ENCODE results near the gene LIN54. TPM values are rescaled to one million over a fixed set of nuclear protein-coding genes. Genes with fewer than 3 reads are reported as not detected.

LIN54 gene
- total and polyA plus RNA-seq, 2 of the 13 experiments (the other 11 are each of a cell fraction or from before 2014, with no cell fraction given) = 25.2 to 32.9 TPM

DNA sequence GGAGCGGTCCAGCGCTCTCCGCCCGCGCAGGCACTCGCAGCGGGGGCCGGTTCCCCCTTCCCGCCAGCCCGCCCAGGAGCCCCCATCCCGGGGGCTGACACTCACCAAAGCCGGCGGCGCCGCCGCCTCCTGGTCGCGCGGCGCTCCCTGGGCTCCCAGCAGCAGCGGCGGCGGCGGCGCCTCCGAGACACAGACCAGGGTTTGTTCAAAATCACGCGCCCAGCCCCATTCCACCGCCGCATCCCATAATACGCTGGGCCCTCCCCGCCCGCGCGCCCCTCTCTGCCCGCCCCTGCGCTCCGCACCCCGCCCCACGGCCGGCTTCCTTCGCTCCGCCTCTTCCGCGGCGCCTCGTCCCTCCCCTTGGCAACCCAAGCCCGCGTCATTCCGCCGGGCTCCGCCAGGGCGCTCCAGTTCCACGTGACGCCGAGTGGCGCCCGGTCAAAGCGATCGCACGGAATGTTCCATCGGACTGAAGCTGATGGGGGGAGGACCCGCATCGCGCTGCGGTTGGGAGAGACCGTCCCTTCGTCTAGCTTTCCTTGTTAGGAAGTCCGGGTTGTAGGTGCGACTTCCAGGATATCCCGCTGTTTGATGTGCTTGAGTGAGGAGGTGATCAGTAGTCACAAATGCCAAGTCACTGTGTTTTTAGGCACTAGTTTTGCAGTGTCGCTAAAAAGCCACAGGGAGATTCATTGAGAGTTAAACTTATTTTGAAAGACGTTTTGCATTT, 2.2 kb upstream of the LIN54 start (continued):
- TF ChIP-seq, protein P1, sequence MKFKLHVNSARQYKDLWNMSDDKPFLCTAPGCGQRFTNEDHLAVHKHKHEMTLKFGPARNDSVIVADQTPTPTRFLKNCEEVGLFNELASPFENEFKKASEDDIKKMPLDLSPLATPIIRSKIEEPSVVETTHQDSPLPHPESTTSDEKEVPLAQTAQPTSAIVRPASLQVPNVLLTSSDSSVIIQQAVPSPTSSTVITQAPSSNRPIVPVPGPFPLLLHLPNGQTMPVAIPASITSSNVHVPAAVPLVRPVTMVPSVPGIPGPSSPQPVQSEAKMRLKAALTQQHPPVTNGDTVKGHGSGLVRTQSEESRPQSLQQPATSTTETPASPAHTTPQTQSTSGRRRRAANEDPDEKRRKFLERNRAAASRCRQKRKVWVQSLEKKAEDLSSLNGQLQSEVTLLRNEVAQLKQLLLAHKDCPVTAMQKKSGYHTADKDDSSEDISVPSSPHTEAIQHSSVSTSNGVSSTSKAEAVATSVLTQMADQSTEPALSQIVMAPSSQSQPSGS (CRISPR knock-in tag; IDR thresholded peaks at IDR 0.05) = peak; percentile 90
- TF ChIP-seq TAF15 (IDR thresholded peaks at IDR 0.05; ENCODE audit: low read depth, low read length, poor library complexity, severe bottlenecking) = no peak
- no peak for TF ChIP-seq ZNF468 (CRISPR knock-in tag; IDR thresholded peaks at IDR 0.05)
- no peak for TF ChIP-seq ELF4 (CRISPR knock-in tag; IDR thresholded peaks at IDR 0.05; ENCODE audit: borderline replicate concordance)
- peak; percentile 88 for TF ChIP-seq HDAC2 (CRISPR knock-in tag; IDR thresholded peaks at IDR 0.05)
- no peak for TF ChIP-seq ZNF562 (CRISPR knock-in tag; IDR thresholded peaks at IDR 0.05; ENCODE audit: borderline replicate concordance)
- TF ChIP-seq ZNF782 (CRISPR knock-in tag; IDR thresholded peaks at IDR 0.05; ENCODE audit: borderline replicate concordance) = no peak
- peak; percentile 90 for TF ChIP-seq THAP11 (CRISPR knock-in tag; IDR thresholded peaks at IDR 0.05)
- TF ChIP-seq SCMH1 (CRISPR knock-in tag; IDR thresholded peaks at IDR 0.05; ENCODE audit: borderline replicate concordance) = no peak
- TF ChIP-seq, protein P2, sequence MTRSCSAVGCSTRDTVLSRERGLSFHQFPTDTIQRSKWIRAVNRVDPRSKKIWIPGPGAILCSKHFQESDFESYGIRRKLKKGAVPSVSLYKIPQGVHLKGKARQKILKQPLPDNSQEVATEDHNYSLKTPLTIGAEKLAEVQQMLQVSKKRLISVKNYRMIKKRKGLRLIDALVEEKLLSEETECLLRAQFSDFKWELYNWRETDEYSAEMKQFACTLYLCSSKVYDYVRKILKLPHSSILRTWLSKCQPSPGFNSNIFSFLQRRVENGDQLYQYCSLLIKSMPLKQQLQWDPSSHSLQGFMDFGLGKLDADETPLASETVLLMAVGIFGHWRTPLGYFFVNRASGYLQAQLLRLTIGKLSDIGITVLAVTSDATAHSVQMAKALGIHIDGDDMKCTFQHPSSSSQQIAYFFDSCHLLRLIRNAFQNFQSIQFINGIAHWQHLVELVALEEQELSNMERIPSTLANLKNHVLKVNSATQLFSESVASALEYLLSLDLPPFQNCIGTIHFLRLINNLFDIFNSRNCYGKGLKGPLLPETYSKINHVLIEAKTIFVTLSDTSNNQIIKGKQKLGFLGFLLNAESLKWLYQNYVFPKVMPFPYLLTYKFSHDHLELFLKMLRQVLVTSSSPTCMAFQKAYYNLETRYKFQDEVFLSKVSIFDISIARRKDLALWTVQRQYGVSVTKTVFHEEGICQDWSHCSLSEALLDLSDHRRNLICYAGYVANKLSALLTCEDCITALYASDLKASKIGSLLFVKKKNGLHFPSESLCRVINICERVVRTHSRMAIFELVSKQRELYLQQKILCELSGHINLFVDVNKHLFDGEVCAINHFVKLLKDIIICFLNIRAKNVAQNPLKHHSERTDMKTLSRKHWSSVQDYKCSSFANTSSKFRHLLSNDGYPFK (CRISPR knock-in tag; IDR thresholded peaks at IDR 0.05; ENCODE audit: borderline replicate concordance) = peak; percentile 39; the same call in 1 of the 2 replicates
- no peak for TF ChIP-seq SRSF4 (IDR thresholded peaks at IDR 0.05; ENCODE audit: low read depth, low read length, poor library complexity, severe bottlenecking)
- peak; percentile 54; the same call in 1 of the 2 replicates for TF ChIP-seq NFKB2 (CRISPR knock-in tag; IDR thresholded peaks at IDR 0.05; ENCODE audit: borderline replicate concordance)
- no peak for TF ChIP-seq ZNF329 (CRISPR knock-in tag; IDR thresholded peaks at IDR 0.05; ENCODE audit: low read depth)
- TF ChIP-seq RNF2 (conservative IDR thresholded peaks at IDR 0.05; ENCODE audit: low read depth) = 0 out of 2 replicates have a peak, but pooled peaks have one; percentile 46
- no peak for TF ChIP-seq ZNF260 (CRISPR knock-in tag; IDR thresholded peaks at IDR 0.05; ENCODE audit: borderline replicate concordance, low read depth)
- no peak for TF ChIP-seq ZNF235 (CRISPR knock-in tag; IDR thresholded peaks at IDR 0.05; ENCODE audit: borderline replicate concordance)
- TF ChIP-seq, protein P3, sequence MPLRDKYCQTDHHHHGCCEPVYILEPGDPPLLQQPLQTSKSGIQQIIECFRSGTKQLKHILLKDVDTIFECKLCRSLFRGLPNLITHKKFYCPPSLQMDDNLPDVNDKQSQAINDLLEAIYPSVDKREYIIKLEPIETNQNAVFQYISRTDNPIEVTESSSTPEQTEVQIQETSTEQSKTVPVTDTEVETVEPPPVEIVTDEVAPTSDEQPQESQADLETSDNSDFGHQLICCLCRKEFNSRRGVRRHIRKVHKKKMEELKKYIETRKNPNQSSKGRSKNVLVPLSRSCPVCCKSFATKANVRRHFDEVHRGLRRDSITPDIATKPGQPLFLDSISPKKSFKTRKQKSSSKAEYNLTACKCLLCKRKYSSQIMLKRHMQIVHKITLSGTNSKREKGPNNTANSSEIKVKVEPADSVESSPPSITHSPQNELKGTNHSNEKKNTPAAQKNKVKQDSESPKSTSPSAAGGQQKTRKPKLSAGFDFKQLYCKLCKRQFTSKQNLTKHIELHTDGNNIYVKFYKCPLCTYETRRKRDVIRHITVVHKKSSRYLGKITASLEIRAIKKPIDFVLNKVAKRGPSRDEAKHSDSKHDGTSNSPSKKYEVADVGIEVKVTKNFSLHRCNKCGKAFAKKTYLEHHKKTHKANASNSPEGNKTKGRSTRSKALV (CRISPR knock-in tag; IDR thresholded peaks at IDR 0.05) = no peak
- peak; percentile 28; the same call in 1 of the 2 replicates for TF ChIP-seq PHF8 (CRISPR knock-in tag; IDR thresholded peaks at IDR 0.05)
- TF ChIP-seq IRF2 (CRISPR knock-in tag; IDR thresholded peaks at IDR 0.05) = peak; percentile 96
- TF ChIP-seq, protein P4, sequence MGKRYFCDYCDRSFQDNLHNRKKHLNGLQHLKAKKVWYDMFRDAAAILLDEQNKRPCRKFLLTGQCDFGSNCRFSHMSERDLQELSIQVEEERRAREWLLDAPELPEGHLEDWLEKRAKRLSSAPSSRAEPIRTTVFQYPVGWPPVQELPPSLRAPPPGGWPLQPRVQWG (CRISPR knock-in tag; IDR thresholded peaks at IDR 0.05; ENCODE audit: borderline replicate concordance, low read depth) = no peak
- peak; percentile 59; the same call in 1 of the 2 replicates for TF ChIP-seq ZSCAN21 (CRISPR knock-in tag; IDR thresholded peaks at IDR 0.05; ENCODE audit: borderline replicate concordance)
- peak; percentile 51; the same call in 1 of the 2 replicates for TF ChIP-seq ZNF292 (CRISPR knock-in tag; IDR thresholded peaks at IDR 0.05; ENCODE audit: borderline replicate concordance, low read depth)
- no peak for TF ChIP-seq ZBTB7B (CRISPR knock-in tag; IDR thresholded peaks at IDR 0.05)
